ENCODE results near the gene DNAH17. TPM values are rescaled to one million over a fixed set of nuclear protein-coding genes. Genes with fewer than 3 reads are reported as not detected.

The DNAH17 gene
- total RNA-seq, 4 donors from 2014 or later, result under 0.01 TPM; not detected in 2

DNA sequence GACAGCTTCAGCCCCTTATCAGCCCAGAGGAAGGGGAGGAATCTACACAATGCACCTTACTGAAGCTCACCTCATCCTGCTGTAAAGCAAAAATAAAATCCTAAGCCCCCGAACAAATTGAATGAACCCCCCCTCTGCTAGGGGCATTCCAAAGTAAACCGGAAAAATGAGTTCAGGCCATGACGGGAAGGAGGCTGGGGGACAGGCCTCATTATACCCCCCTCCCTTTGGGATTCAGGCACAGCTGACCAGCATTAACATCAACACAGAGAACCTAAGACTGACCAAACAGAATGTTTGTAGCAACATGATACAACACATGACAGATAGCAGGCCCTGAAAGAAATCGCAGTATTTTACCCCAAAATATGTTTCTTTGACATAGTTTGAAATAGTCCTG, 64.2 kb downstream of the DNAH17 start:
- no peaks in the 10 kb centered on the region for H3K4me1 ChIP-seq
- no peaks in the 10 kb centered on the region for H3K36me3 ChIP-seq
- TF ChIP-seq POLR2A (IDR thresholded peaks at IDR 0.05) (no peak), EP300 (IDR thresholded peaks at IDR 0.05) (no peak)
- TF ChIP-seq, protein P1, sequence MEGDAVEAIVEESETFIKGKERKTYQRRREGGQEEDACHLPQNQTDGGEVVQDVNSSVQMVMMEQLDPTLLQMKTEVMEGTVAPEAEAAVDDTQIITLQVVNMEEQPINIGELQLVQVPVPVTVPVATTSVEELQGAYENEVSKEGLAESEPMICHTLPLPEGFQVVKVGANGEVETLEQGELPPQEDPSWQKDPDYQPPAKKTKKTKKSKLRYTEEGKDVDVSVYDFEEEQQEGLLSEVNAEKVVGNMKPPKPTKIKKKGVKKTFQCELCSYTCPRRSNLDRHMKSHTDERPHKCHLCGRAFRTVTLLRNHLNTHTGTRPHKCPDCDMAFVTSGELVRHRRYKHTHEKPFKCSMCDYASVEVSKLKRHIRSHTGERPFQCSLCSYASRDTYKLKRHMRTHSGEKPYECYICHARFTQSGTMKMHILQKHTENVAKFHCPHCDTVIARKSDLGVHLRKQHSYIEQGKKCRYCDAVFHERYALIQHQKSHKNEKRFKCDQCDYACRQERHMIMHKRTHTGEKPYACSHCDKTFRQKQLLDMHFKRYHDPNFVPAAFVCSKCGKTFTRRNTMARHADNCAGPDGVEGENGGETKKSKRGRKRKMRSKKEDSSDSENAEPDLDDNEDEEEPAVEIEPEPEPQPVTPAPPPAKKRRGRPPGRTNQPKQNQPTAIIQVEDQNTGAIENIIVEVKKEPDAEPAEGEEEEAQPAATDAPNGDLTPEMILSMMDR (IDR thresholded peaks at IDR 0.05), result no peak
- H3K4me3 ChIP-seq, result no peak overlapping the region
- H3K27ac ChIP-seq, result no peak overlapping the region
- no peak for DNase-seq (ENCODE audit: low spot score in 2 of 2)
- WGBS, 2 donors, result 52 to 65% methylated on average over 4 of the region's 4 CpGs
- H3K9me3 ChIP-seq, result no peaks in the 10 kb centered on the region
- H3K27me3 ChIP-seq, result no peaks in the 10 kb centered on the region

DNA sequence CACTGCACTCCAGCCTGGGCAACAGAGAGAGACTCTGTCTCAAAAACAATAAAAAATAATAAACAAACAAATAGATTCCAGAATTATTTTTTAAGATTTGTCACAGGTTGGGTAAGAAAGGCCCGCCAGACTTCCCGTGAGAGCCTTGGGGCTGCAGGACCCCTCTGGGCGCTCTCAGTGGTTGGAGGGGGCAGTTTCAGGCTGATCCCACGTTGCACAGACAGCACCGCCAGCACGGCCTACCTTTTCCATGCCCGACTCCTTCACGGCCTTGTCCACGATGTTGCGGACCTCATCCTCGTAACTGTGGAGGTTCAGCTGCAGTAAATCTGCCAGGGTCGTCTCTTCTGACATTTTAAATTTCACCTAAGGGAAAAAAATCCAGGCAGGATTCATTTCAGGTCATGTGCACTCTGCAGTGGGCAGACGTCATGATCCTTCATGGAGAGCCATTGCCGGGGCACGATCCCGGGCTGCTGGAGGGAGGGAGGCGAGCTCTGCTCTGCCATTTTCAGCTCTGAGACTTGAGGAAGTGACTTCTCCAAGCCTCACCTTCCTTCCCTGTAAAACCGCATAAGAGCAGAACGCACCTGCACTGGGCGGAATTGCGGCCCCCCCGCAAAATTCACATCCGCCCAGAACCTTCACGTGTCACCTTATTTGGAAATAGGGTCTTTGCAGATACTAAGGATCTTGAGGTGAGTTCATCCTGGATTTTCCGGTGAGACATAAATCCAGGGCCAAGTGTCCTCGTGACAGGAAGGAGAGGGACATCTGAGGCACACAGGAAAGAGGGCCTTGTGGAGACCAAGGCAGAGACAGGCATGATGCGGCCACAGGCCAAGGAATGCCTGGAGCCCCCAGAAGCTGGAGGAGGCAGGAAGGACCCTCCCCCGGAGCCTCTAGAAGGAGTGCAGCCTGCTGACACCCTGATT, 66.8 kb downstream of the DNAH17 start:
- DNase-seq (ENCODE audit: low spot score in 2 of 2), result no peak
- no peaks in the 10 kb centered on the region for H3K27me3 ChIP-seq
- TF ChIP-seq POLR2A (IDR thresholded peaks at IDR 0.05) (no peak), EP300 (IDR thresholded peaks at IDR 0.05) (no peak)
- TF ChIP-seq, protein P1 (IDR thresholded peaks at IDR 0.05), result no peak
- H3K4me1 ChIP-seq, result no peaks in the 10 kb centered on the region
- no peak overlapping the region for H3K27ac ChIP-seq
- no peaks in the 10 kb centered on the region for H3K9me3 ChIP-seq
- whole genome bisulfite sequencing, 2 donors, result 86 to 89% methylated on average over 27 to 28 of the region's 28 CpGs
- H3K4me3 ChIP-seq, result no peak overlapping the region
- no peaks in the 10 kb centered on the region for H3K36me3 ChIP-seq

DNA sequence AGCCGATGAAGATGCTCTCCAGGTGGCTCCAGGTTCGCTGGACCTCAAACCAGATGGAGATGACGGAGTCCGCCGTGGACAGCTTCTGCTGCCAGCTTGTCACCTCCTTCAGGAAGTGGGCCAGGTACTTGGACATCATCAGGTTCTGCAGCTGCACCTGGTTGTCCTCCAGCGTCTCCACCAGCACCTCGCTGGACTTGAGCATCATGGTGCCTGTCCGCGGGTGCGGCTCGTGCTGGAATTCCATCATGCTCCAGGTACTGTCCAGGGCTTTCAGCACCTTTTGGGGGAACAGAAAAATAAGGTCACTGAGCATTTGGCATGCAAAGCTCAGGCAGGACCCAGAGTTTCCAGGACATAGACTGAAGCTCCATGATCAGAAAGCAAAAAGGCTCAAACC, 69.7 kb downstream of the DNAH17 start:
- no peaks in the 10 kb centered on the region for H3K4me1 ChIP-seq
- WGBS, 2 donors, result 95 to 99% methylated on average over 7 to 10 of the region's 11 CpGs
- no peak overlapping the region for H3K4me3 ChIP-seq
- no peak for TF ChIP-seq POLR2A (IDR thresholded peaks at IDR 0.05)
- TF ChIP-seq, protein P1 (IDR thresholded peaks at IDR 0.05), result no peak
- TF ChIP-seq EP300 (IDR thresholded peaks at IDR 0.05), result no peak
- DNase-seq (ENCODE audit: low spot score in 2 of 2), result no peak
- no peak overlapping the region for H3K27ac ChIP-seq
- no peaks in the 10 kb centered on the region for H3K9me3 ChIP-seq
- no peaks in the 10 kb centered on the region for H3K36me3 ChIP-seq
- H3K27me3 ChIP-seq, result no peaks in the 10 kb centered on the region

DNA sequence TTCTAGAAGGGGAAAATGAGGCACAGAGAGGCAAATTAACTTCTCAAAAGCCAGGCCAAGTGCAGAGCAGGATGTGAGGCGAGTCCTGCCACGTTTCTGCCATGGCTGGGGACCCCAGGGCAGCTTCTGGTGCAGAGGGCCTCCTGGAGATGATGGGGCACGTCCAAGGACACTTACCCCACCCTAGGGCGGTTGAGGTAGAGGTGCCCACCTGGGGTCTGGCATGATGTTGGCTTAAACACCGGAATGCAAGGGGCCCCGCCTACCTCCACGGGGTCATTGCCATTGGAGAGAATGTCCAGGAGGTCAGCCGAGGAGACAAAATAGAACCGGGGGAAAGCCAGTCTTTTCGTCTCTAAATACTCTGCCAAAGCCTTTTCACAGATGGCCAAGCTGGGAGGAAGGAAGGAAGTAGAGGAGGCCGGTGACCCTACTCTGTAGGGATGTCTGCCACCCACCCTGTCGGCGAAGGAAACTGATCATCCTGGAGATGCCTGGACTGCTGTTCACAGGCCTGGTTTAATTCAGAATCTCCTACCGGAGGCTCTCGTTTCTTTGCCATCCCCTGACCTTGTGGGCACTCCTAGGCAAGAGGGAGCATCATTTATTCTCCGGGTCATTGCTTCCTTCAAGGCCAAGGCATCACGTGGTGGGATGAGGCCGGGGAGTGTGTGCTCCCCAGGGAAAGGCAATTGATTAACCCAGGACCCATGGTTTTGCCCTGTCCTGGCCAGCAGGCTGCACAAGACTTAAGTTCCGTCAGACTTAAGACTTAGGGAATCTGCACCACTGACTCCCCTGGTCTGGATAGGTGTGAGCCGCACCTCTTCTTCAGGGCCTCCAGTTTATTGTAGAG, 70.5 kb downstream of the DNAH17 start:
- H3K9me3 ChIP-seq, result no peaks in the 10 kb centered on the region
- no peak overlapping the region for H3K27ac ChIP-seq
- no peaks in the 10 kb centered on the region for H3K36me3 ChIP-seq
- TF ChIP-seq, protein P1 (IDR thresholded peaks at IDR 0.05), result no peak
- no peak for TF ChIP-seq EP300 (IDR thresholded peaks at IDR 0.05)
- no peak for TF ChIP-seq POLR2A (IDR thresholded peaks at IDR 0.05)
- no peak for DNase-seq (ENCODE audit: low spot score in 2 of 2)
- 62 to 69% methylated on average over 20 of the region's 20 CpGs for WGBS, 2 donors
- no peak overlapping the region for H3K4me3 ChIP-seq
- no peaks in the 10 kb centered on the region for H3K4me1 ChIP-seq
- no peaks in the 10 kb centered on the region for H3K27me3 ChIP-seq
